SJSA1 (cell line): Measurements from ENCODE around the gene SARNP. TPM values are rescaled to one million over a fixed set of nuclear protein-coding genes. Genes with fewer than 3 reads are reported as not detected.
"Not testable (repeated sequence)": the region's sequence is repeated elsewhere in the genome, so short reads cannot be mapped to it uniquely, and the experiment has no call there.

Experiments
- DNase-seq, 2 experiments: peaks; one replicate each; pipeline ENCODE4 v3.0.0-alpha.2; 2015 to 2020; ENCODE audit warnings: low spot score in 2 of 2, low read depth in 1 of 2
- H3K27ac ChIP-seq: fragments of 250-450 bp; sonication (Bioruptor Pico); 2 replicates; pipeline ENCODE4 v1.5.1; 2020; ENCODE audit warnings: mild to moderate bottlenecking, moderate library complexity
- H3K27me3 ChIP-seq: fragments of 250-450 bp; sonication (Bioruptor Pico); replicated peaks from 2 replicates; pipeline ENCODE4 v1.5.1; 2020; ENCODE audit warnings: mild to moderate bottlenecking, moderate library complexity
- H3K36me3 ChIP-seq: fragments of 250-450 bp; sonication (Bioruptor Pico); 2 replicates; pipeline ENCODE4 v1.5.1; 2020; ENCODE audit warnings: mild to moderate bottlenecking
- H3K4me1 ChIP-seq: fragments of 250-450 bp; sonication (Bioruptor Pico); replicated peaks from 2 replicates; pipeline ENCODE4 v1.6.1; 2021; ENCODE audit warnings: mild to moderate bottlenecking
- H3K4me3 ChIP-seq: fragments of 250-450 bp; sonication (Bioruptor Pico); 2 replicates; pipeline ENCODE4 v1.5.1; 2020; ENCODE audit warnings: mild to moderate bottlenecking
- H3K9me3 ChIP-seq: fragments of 250-450 bp; sonication (Bioruptor Pico); replicated peaks from 2 replicates; pipeline ENCODE4 v1.5.1; 2020; ENCODE audit warnings: mild to moderate bottlenecking
- total RNA-seq: library from RNA; depleted of rRNA; stranded (reverse); fragments of >200 nt; shearing (Covaris generic); gene quantifications from 2 replicates; pipeline ENCODE4 v1.2.3, GENCODE V29; 2014; rRNA removed

Gene SARNP, protein sequence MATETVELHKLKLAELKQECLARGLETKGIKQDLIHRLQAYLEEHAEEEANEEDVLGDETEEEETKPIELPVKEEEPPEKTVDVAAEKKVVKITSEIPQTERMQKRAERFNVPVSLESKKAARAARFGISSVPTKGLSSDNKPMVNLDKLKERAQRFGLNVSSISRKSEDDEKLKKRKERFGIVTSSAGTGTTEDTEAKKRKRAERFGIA
- total RNA-seq: 124 and 208 TPM in 2 replicates

GRCh38 chr12:55817345-55818139 lies at the start of gene SARNP, which contains the start of gene ORMDL2:
SARNP (minus strand) TSS chr12:55817724; CDS start chr12:55817701, 23 bp downstream.
ORMDL2 (plus strand) TSS chr12:55818041; CDS start chr12:55819000, 959 bp downstream.
- no peaks in the 10 kb centered on the region for H3K27me3 ChIP-seq
- H3K9me3 ChIP-seq: no peaks in the 10 kb centered on the region
- H3K27ac ChIP-seq: peak within 1 kb of the TSS; percentile 52
- peak within 1 kb of the TSS; percentile 59 for H3K4me3 ChIP-seq
- DNase-seq: peak; percentile 98 to 99
- peaks cover 80% of the 10 kb centered on the region for H3K36me3 ChIP-seq
- H3K4me1 ChIP-seq: peaks cover 15% of the 10 kb centered on the region

- not testable (repeated sequence) for H3K27ac ChIP-seq, DNase-seq, H3K9me3 ChIP-seq, H3K27me3 ChIP-seq, H3K36me3 ChIP-seq, H3K4me1 ChIP-seq, H3K4me3 ChIP-seq
These were observed 49.0 kb upstream of the SARNP start for GRCh38 chr12:55866454-55867004.

GRCh38 chr12:55865327-55865726 lies 47.8 kb upstream of the SARNP start:
- Histone ChIP-seq H3K4me3 (no peak overlapping the region), H3K27me3 (no peaks in the 10 kb centered on the region), H3K36me3 (no peaks in the 10 kb centered on the region), H3K27ac (no peak overlapping the region), H3K9me3 (no peaks in the 10 kb centered on the region), H3K4me1 (no peaks in the 10 kb centered on the region)
- DNase-seq: no peak

- not testable (repeated sequence) for H3K9me3 ChIP-seq, DNase-seq, H3K4me1 ChIP-seq, H3K4me3 ChIP-seq, H3K36me3 ChIP-seq, H3K27ac ChIP-seq, H3K27me3 ChIP-seq
These were observed 45.4 kb upstream of the SARNP start for GRCh38 chr12:55862931-55863330.

- no peak for DNase-seq
- Histone ChIP-seq H3K4me3 (no peak overlapping the region), H3K36me3 (no peaks in the 10 kb centered on the region), H3K27ac (no peak overlapping the region), H3K9me3 (no peaks in the 10 kb centered on the region), H3K4me1 (no peaks in the 10 kb centered on the region), H3K27me3 (no peaks in the 10 kb centered on the region)
These were observed 44.8 kb upstream of the SARNP start for GRCh38 chr12:55862286-55862685.

- H3K9me3 ChIP-seq: no peaks in the 10 kb centered on the region
- no peak overlapping the region for H3K27ac ChIP-seq
- H3K36me3 ChIP-seq: no peaks in the 10 kb centered on the region
- no peaks in the 10 kb centered on the region for H3K4me1 ChIP-seq
- no peaks in the 10 kb centered on the region for H3K27me3 ChIP-seq
- DNase-seq: no peak
- H3K4me3 ChIP-seq: no peak overlapping the region
These were observed 44.3 kb upstream of the SARNP start for GRCh38 chr12:55861871-55862270.

GRCh38 chr12:55861396-55861795 lies 43.9 kb upstream of the SARNP start:
- Histone ChIP-seq H3K27me3 (no peaks in the 10 kb centered on the region), H3K36me3 (no peaks in the 10 kb centered on the region)

DNA sequence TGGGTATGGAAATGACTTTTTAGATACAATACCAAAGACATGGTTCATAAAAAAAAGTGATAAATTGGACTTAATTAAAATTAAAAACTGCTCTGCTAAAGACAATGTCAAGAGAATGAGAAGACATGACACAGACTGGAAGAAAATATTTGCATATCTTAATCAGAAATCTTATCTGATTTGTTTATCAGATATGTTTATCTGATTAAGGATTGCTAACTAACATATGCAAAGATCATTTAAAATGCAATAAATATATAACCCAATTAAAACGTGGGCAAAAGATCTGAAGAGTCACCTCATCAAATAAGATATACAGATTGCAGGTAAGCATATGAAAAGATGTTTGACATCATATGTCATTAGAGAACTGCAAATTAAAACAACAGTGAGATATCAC lies 35.2 kb upstream of the SARNP start:
- DNase-seq: no peak
- no peaks in the 10 kb centered on the region for H3K36me3 ChIP-seq
- H3K9me3 ChIP-seq: no peaks in the 10 kb centered on the region
- H3K27me3 ChIP-seq: no peaks in the 10 kb centered on the region
- H3K27ac ChIP-seq: no peak overlapping the region
- H3K4me3 ChIP-seq: no peak overlapping the region
- H3K4me1 ChIP-seq: peaks cover 7% of the 10 kb centered on the region

More at GRCh38 chr12:55861396-55861795, 43.9 kb upstream of the SARNP start:
- no peaks in the 10 kb centered on the region for H3K4me1 ChIP-seq
- H3K27ac ChIP-seq: no peak overlapping the region
- no peak for DNase-seq
- no peaks in the 10 kb centered on the region for H3K9me3 ChIP-seq
- no peak overlapping the region for H3K4me3 ChIP-seq

DNA sequence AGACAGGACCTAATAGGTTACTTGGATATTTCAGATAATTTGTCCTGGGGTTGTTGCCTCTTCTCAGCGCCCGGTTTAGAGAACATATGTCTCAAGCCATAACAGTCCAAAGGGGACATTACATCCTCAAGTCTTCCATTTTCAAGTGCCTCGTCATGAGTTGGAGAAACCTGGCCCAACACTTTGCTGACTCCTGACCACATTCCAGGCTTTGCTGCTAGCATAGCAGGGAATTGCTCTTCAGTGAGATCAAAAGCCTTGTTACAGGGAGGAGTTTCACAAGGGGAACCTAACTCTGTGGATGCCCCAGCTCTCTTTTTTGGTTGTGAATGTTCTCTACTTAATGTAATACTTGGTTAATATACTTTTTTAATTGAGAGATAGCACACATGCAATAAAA lies 33.4 kb upstream of the SARNP start:
- H3K9me3 ChIP-seq: no peaks in the 10 kb centered on the region
- no peak overlapping the region for H3K4me3 ChIP-seq
- no peak overlapping the region for H3K27ac ChIP-seq
- DNase-seq: no peak
- peaks cover 20% of the 10 kb centered on the region for H3K4me1 ChIP-seq
- H3K36me3 ChIP-seq: no peaks in the 10 kb centered on the region
- H3K27me3 ChIP-seq: no peaks in the 10 kb centered on the region

DNA sequence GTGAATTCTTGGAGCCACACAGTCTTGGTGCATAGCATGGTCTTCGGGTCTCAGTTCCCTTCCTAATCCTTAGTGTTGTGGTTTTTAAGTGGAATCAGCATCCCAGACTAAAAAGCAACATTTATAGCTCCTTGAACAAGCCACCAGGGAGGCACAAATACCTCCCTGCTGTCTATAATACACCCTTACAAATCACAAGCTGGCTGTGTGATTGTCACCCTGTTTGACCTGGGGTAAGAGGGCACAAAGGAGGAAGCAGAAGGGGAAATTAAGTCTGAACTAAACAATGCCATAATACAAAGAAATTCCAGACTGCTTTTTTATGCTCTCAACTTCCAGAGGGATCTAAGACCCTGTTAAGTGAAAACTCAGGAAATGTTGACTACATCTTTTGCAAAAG lies 32.9 kb upstream of the SARNP start:
- Histone ChIP-seq H3K36me3 (no peaks in the 10 kb centered on the region), H3K4me3 (no peak overlapping the region), H3K9me3 (no peaks in the 10 kb centered on the region), H3K27ac (no peak overlapping the region), H3K27me3 (no peaks in the 10 kb centered on the region), H3K4me1 (peaks cover 20% of the 10 kb centered on the region)
- no peak for DNase-seq

GRCh38 chr12:55849616-55850343 lies 32.3 kb upstream of the SARNP start:
- Histone ChIP-seq H3K4me1 (peaks cover 20% of the 10 kb centered on the region), H3K36me3 (no peaks in the 10 kb centered on the region), H3K4me3 (no peak overlapping the region), H3K9me3 (no peaks in the 10 kb centered on the region), H3K27me3 (no peaks in the 10 kb centered on the region), H3K27ac (no peak overlapping the region)
- DNase-seq: no peak

GRCh38 chr12:55847603-55848291 lies 30.2 kb upstream of the SARNP start:
- Histone ChIP-seq H3K36me3 (no peaks in the 10 kb centered on the region), H3K4me1 (peaks cover 27% of the 10 kb centered on the region), H3K27ac (peak overlapping the region; percentile 93), H3K27me3 (no peaks in the 10 kb centered on the region), H3K4me3 (no peak overlapping the region), H3K9me3 (no peaks in the 10 kb centered on the region)
- peak; percentile 84 to 94 for DNase-seq

GRCh38 chr12:55847033-55847432 lies 29.5 kb upstream of the SARNP start:
- H3K36me3 ChIP-seq: no peaks in the 10 kb centered on the region
- no peak overlapping the region for H3K4me3 ChIP-seq
- peak; percentile 55 to 66 for DNase-seq
- no peaks in the 10 kb centered on the region for H3K27me3 ChIP-seq
- peaks cover 34% of the 10 kb centered on the region for H3K4me1 ChIP-seq
- no peaks in the 10 kb centered on the region for H3K9me3 ChIP-seq
- H3K27ac ChIP-seq: peak overlapping the region; percentile 93
